WERI-Rb-1 (cell line): ENCODE measurements around the gene TFIP11.

Experiments
- DNase-seq: peaks from one replicate; pipeline ENCODE4 v3.0.0-alpha.2; 2020
- H3K27ac ChIP-seq: fragments of 250-450 bp; sonication (Bioruptor Pico); 2 replicates; pipeline ENCODE4 v1.5.1; 2020; ENCODE audit warnings: mild to moderate bottlenecking, moderate library complexity
- H3K27me3 ChIP-seq: fragments of 250-450 bp; sonication (Bioruptor Pico); 2 replicates; pipeline ENCODE4 v1.5.1; 2021; ENCODE audit warnings: mild to moderate bottlenecking, low read depth, moderate library complexity; ENCODE audit not compliant: insufficient read depth, severe bottlenecking
- H3K36me3 ChIP-seq: fragments of 250-450 bp; sonication (Bioruptor Pico); 2 replicates; pipeline ENCODE4 v1.5.1; 2020; ENCODE audit warnings: mild to moderate bottlenecking, moderate library complexity
- H3K4me3 ChIP-seq: 2 replicates; pipeline ENCODE4 v1.5.1; 2011; ENCODE audit warnings: low read depth, mild to moderate bottlenecking, control low read depth, low read length
- H3K9me3 ChIP-seq: fragments of 250-450 bp; sonication (Bioruptor Pico); 2 replicates; pipeline ENCODE4 v1.5.1; 2021; ENCODE audit warnings: mild to moderate bottlenecking, moderate library complexity; ENCODE audit not compliant: severe bottlenecking
- CTCF ChIP-seq: IDR thresholded peaks from 2 replicates; pipeline ENCODE4 v1.5.1; 2011; ENCODE audit warnings: low read depth, mild to moderate bottlenecking, control low read depth, inconsistent platforms, low read length

Gene TFIP11

GRCh38 chr22:26545827-26546226, 33.6 kb upstream of the TFIP11 start:
- Histone ChIP-seq H3K27me3 (no peaks in the 10 kb centered on the region), H3K27ac (no peak overlapping the region), H3K36me3 (no peaks in the 10 kb centered on the region), H3K9me3 (no peaks in the 10 kb centered on the region), H3K4me3 (no peak overlapping the region)
- DNase-seq, result no peak
- no peak for TF ChIP-seq CTCF

- no peaks in the 10 kb centered on the region for H3K9me3 ChIP-seq
- no peak overlapping the region for H3K27ac ChIP-seq
- no peaks in the 10 kb centered on the region; the same call in 1 of the 2 replicates for H3K36me3 ChIP-seq
- H3K4me3 ChIP-seq, result no peak overlapping the region
- no peak for TF ChIP-seq CTCF
- H3K27me3 ChIP-seq, result no peaks in the 10 kb centered on the region
- DNase-seq, result no peak
Observed at GRCh38 chr22:26545385-26545784, 33.1 kb upstream of the TFIP11 start.

DNA sequence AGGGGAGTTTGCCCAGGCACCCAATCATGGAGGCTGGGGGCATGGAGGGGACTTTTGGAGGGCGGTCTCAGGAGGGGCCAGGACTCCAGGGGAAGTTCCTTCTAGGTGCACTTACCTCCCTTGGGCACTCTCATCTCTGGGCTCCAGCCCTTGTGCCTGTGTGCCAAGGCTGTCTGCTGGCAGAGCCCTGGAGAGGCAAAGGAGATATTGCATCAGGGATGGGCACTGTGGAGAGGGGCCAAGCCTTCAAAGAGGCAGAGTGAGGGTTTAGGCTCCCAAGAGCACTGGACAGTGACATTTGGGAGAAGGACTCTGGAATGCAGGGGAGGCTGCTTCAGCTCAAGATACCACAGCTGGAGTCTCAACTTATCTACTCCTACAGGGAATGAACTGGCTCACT, 32.2 kb upstream of the TFIP11 start:
- no peak overlapping the region for H3K4me3 ChIP-seq
- H3K36me3 ChIP-seq, result no peaks in the 10 kb centered on the region; the same call in 1 of the 2 replicates
- no peak overlapping the region for H3K27ac ChIP-seq
- H3K9me3 ChIP-seq, result no peaks in the 10 kb centered on the region
- no peaks in the 10 kb centered on the region for H3K27me3 ChIP-seq
- no peak for DNase-seq
- TF ChIP-seq CTCF, result no peak

GRCh38 chr22:26542831-26543230, 30.6 kb upstream of the TFIP11 start:
- Histone ChIP-seq H3K4me3 (no peak overlapping the region), H3K9me3 (no peaks in the 10 kb centered on the region), H3K27ac (no peak overlapping the region), H3K36me3 (no peaks in the 10 kb centered on the region; the same call in 1 of the 2 replicates), H3K27me3 (no peaks in the 10 kb centered on the region)
- DNase-seq, result no peak
- TF ChIP-seq CTCF, result no peak

DNA sequence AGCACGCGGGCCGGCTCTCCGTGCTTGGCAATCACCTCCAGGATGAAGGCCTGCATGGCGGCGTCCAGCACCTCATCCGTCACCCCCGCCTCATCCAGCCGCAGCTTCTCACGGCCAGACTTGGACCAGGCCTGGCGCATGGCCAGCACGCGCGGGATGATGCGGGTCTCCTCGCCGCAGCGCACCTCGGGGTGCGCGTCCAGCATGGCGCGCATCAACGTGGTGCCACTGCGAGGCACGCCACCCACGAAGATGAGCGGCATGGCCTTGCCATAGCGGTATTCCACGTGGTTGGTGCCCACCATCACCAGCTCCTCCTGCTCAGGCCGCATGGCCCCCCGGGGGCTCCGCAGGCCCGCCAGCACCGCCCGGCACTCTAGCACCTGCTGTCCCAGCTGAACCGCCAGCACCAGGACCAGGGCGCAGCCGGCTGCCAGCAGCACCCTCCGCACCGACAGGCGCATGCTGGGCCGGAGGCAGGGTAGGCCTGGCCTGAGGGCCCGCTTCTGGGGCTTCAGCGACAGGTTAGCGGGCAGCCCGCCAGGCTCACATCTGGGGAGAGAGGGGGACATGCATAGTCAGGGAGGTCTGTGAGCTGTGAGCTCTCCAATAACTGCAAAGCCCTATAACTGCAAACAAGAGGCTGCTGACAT, 29.0 kb upstream of the TFIP11 start:
- H3K36me3 ChIP-seq, result no peaks in the 10 kb centered on the region; the same call in 1 of the 2 replicates
- DNase-seq, result no peak
- no peaks in the 10 kb centered on the region for H3K9me3 ChIP-seq
- no peak overlapping the region for H3K4me3 ChIP-seq
- no peaks in the 10 kb centered on the region for H3K27me3 ChIP-seq
- TF ChIP-seq CTCF, result no peak
- H3K27ac ChIP-seq, result no peak overlapping the region

DNA sequence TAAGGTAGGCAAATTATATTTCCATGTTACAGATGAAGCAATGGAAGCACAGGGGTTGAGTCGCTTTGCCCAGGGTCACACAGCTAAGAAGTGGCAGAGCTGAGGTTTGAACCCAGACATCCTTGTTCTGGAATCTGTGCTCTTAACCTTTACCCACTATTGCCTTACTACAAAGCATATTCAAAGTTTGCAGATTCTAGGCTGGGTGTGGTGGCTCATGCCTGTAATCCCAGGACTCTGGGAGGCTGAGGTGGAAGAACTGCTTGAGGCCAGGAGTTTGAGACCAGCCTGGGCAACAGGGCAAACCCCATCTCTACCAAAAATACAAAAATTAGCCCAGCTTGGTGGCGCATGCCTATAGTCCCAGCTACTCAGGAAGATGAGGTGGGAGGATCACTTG, 27.8 kb upstream of the TFIP11 start:
- Histone ChIP-seq H3K36me3 (no peaks in the 10 kb centered on the region; the same call in 1 of the 2 replicates), H3K4me3 (no peak overlapping the region), H3K27me3 (no peaks in the 10 kb centered on the region), H3K27ac (no peak overlapping the region), H3K9me3 (no peaks in the 10 kb centered on the region)
- no peak for TF ChIP-seq CTCF
- DNase-seq, result no peak
